CD14-positive monocyte (primary cell): ENCODE data around the gene RASD1. TPM values are rescaled to one million over a fixed set of nuclear protein-coding genes. Genes with fewer than 3 reads are reported as not detected.

Experiments
- DNase-seq, 3 donors: peaks; one replicate each; pipeline ENCODE4 v3.0.0-alpha.2; 2011 to 2022
- H2AFZ ChIP-seq: 2 replicates; pipeline ENCODE4 v1.6.0; 2012; ENCODE audit warnings: mild to moderate bottlenecking, low read depth, low read length, inconsistent platforms; ENCODE audit not compliant: insufficient read depth, poor library complexity, severe bottlenecking
- H3K27ac ChIP-seq, 2 donors: 1 replicate in 1 of 2; 2 replicates in 1 of 2; pipeline ENCODE4 v1.5.1; 2012 to 2013; ENCODE audit warnings: low read length in 2 of 2, control low read depth in 1 of 2, inconsistent platforms in 1 of 2, low read depth in 1 of 2, mild to moderate bottlenecking in 1 of 2
- H3K27me3 ChIP-seq, 2 donors: one replicate each; pipeline versions ENCODE4 v1.6.0 to v1.6.1; 2011 to 2013; ENCODE audit warnings: low read length in 2 of 2; ENCODE audit not compliant: control insufficient read depth in 2 of 2, insufficient read depth in 2 of 2
- H3K36me3 ChIP-seq, 2 donors: replicated peaks in 1 of 2; 1 replicate in 1 of 2; 2 replicates in 1 of 2; pipeline versions ENCODE4 v1.5.1 to v1.6.1; 2012 to 2013; ENCODE audit warnings: low read length in 2 of 2, control low read depth in 1 of 2, inconsistent platforms in 1 of 2, mild to moderate bottlenecking in 1 of 2; ENCODE audit not compliant: insufficient read depth in 2 of 2, control insufficient read depth in 1 of 2
- H3K4me1 ChIP-seq, 2 donors: 1 replicate in 1 of 2; 2 replicates in 1 of 2; pipeline versions ENCODE4 v1.5.1 to v1.6.1; 2012 to 2013; ENCODE audit warnings: low read length in 2 of 2, control low read depth in 1 of 2, inconsistent platforms in 1 of 2, mild to moderate bottlenecking in 1 of 2, moderate library complexity in 1 of 2; ENCODE audit not compliant: insufficient read depth in 2 of 2, control insufficient read depth in 1 of 2
- H3K4me2 ChIP-seq: replicated peaks from 2 replicates; pipeline ENCODE3; 2012; ENCODE audit warnings: low read length, moderate library complexity, mild to moderate bottlenecking; ENCODE audit not compliant: poor library complexity, severe bottlenecking; ENCODE audit errors: extremely low read depth
- H3K4me3 ChIP-seq, 3 experiments: fragments of 200-600 bp in 1 of 3; sonication (generic) in 1 of 3; replicated peaks in 1 of 3; 1 replicate in 2 of 3; 2 replicates in 1 of 3; pipeline ENCODE4 v1.5.1; 2011 to 2013; ENCODE audit warnings: low read length in 3 of 3, mild to moderate bottlenecking in 3 of 3, control low read depth in 2 of 3, low read depth in 2 of 3, inconsistent platforms in 1 of 3, moderate library complexity in 1 of 3
- H3K79me2 ChIP-seq: 2 replicates; pipeline ENCODE4 v1.6.0; 2012; ENCODE audit warnings: mild to moderate bottlenecking, control low read depth, inconsistent platforms, low read length, moderate library complexity; ENCODE audit not compliant: insufficient read depth
- H3K9ac ChIP-seq: 2 replicates; pipeline ENCODE4 v1.6.0; 2017; ENCODE audit warnings: low read length, mild to moderate bottlenecking; ENCODE audit not compliant: insufficient read depth, poor library complexity, severe bottlenecking
- H3K9me3 ChIP-seq, 2 donors: replicated peaks in 1 of 2; 1 replicate in 1 of 2; 2 replicates in 1 of 2; pipeline versions ENCODE4 v1.5.1 to v1.6.1; 2012 to 2013; ENCODE audit warnings: low read length in 2 of 2, control low read depth in 1 of 2; ENCODE audit not compliant: control insufficient read depth in 1 of 2, insufficient read depth in 1 of 2
- H4K20me1 ChIP-seq: 2 replicates; pipeline ENCODE4 v1.6.0; 2012; ENCODE audit warnings: mild to moderate bottlenecking, low read length, control low read depth, moderate library complexity; ENCODE audit not compliant: insufficient read depth
- H3K27ac Mint-ChIP-seq, 7 donors: one replicate each; pipeline ENCODE4 v1.8.0; 2020; ENCODE audit warnings: mild to moderate bottlenecking in 7 of 7, mixed read lengths in 7 of 7, moderate library complexity in 6 of 7, inconsistent platforms in 2 of 7
- H3K27me3 Mint-ChIP-seq, 3 donors: one replicate each; pipeline ENCODE4 v1.8.0; 2021 to 2022; ENCODE audit warnings: low read depth in 3 of 3, mild to moderate bottlenecking in 3 of 3, mixed read lengths in 3 of 3, moderate library complexity in 3 of 3, inconsistent platforms in 1 of 3
- H3K36me3 Mint-ChIP-seq, 2 donors: one replicate each; pipeline ENCODE4 v1.8.0; 2020; ENCODE audit warnings: mixed read lengths in 2 of 2, inconsistent platforms in 1 of 2, mild to moderate bottlenecking in 1 of 2
- H3K4me1 Mint-ChIP-seq: one replicate; pipeline ENCODE4 v1.8.0; 2020; ENCODE audit warnings: mild to moderate bottlenecking, mixed read lengths
- H3K4me3 Mint-ChIP-seq, 2 donors: one replicate each; pipeline ENCODE4 v1.8.0; 2020; ENCODE audit warnings: mild to moderate bottlenecking in 2 of 2, mixed read lengths in 2 of 2, moderate library complexity in 1 of 2
- H3K9me3 Mint-ChIP-seq, 7 donors: one replicate each; pipeline ENCODE4 v1.8.0; 2020 to 2022; ENCODE audit warnings: mixed read lengths in 7 of 7, mild to moderate bottlenecking in 6 of 7, moderate library complexity in 6 of 7, inconsistent platforms in 2 of 7
- WGBS: methylation state at CpG from one replicate; pipeline ENCODE4 v1.1.5; 2013; ENCODE audit warnings: missing lambda C conversion rate; ENCODE audit not compliant: insufficient coverage; 5-methylcytosine and 5-hydroxymethylcytosine counted together
- intact Hi-C, 2 donors: fragments of 100-400 bp; cut with micrococcal nuclease; formaldehyde crosslinking; loops; one replicate each; pipeline versions ENCODE4 v1.15.0 to v1.15.1; 2023
- polyA plus RNA-seq, 3 donors: library from polyadenylated mRNA; depleted of rRNA in 1 of 3; unstranded in 2 of 3; stranded (reverse) in 1 of 3; fragments of 300-500 nt in 2 of 3; fragments of >200 nt in 1 of 3; fragmentation: Illumina TruSeq in 2 of 3; gene quantifications; 1 replicate in 2 of 3; 2 replicates in 1 of 3; pipeline ENCODE4 v1.2.3, GENCODE V29; 2012 to 2021
- TF ChIP-seq, protein P1 (sequence below): fragments of 200-600 bp; IDR thresholded peaks from one replicate; pipeline ENCODE4 v1.8.0; 2022; ENCODE audit warnings: antibody characterized with exemption, mild to moderate bottlenecking

The RASD1 gene
- polyA plus RNA-seq, 3 donors, result 0.88 to 12.4 (median 1.3) TPM

GRCh38 chr17:17538417-17539391 lies 42.5 kb upstream of the RASD1 start:
- H3K4me1 Mint-ChIP-seq, result peaks cover 5% of the 10 kb centered on the region
- no peak for DNase-seq
- H3K9me3 Mint-ChIP-seq, result no peaks in the 10 kb centered on the region
- WGBS, result 91% methylated on average over 6 of the region's 10 CpGs
- Histone ChIP-seq H3K27me3 (no peaks in the 10 kb centered on the region), H3K9me3 (no peaks in the 10 kb centered on the region), H3K79me2 (no peaks in the 10 kb centered on the region), H3K4me1 (peaks cover 0 to 8% of the 10 kb centered on the region in 2 donors), H2AFZ (no peak overlapping the region), H3K9ac (no peak overlapping the region), H4K20me1 (no peaks in the 10 kb centered on the region), H3K27ac (no peak overlapping the region), H3K4me2 (no peak overlapping the region), H3K36me3 (no peaks in the 10 kb centered on the region), H3K4me3 (no peak overlapping the region)
- intact Hi-C loops, result no loop called here
- H3K4me3 Mint-ChIP-seq, result no peak overlapping the region
- peaks cover 0 to 1% of the 10 kb centered on the region in 2 donors for H3K36me3 Mint-ChIP-seq
- peaks cover 0 to 1% (median 0%) of the 10 kb centered on the region in 3 donors for H3K27me3 Mint-ChIP-seq
- H3K27ac Mint-ChIP-seq, result peak overlapping the region in 1 of 7 donors; percentile 30
- TF ChIP-seq, protein P1, sequence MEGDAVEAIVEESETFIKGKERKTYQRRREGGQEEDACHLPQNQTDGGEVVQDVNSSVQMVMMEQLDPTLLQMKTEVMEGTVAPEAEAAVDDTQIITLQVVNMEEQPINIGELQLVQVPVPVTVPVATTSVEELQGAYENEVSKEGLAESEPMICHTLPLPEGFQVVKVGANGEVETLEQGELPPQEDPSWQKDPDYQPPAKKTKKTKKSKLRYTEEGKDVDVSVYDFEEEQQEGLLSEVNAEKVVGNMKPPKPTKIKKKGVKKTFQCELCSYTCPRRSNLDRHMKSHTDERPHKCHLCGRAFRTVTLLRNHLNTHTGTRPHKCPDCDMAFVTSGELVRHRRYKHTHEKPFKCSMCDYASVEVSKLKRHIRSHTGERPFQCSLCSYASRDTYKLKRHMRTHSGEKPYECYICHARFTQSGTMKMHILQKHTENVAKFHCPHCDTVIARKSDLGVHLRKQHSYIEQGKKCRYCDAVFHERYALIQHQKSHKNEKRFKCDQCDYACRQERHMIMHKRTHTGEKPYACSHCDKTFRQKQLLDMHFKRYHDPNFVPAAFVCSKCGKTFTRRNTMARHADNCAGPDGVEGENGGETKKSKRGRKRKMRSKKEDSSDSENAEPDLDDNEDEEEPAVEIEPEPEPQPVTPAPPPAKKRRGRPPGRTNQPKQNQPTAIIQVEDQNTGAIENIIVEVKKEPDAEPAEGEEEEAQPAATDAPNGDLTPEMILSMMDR, result no peak

DNA sequence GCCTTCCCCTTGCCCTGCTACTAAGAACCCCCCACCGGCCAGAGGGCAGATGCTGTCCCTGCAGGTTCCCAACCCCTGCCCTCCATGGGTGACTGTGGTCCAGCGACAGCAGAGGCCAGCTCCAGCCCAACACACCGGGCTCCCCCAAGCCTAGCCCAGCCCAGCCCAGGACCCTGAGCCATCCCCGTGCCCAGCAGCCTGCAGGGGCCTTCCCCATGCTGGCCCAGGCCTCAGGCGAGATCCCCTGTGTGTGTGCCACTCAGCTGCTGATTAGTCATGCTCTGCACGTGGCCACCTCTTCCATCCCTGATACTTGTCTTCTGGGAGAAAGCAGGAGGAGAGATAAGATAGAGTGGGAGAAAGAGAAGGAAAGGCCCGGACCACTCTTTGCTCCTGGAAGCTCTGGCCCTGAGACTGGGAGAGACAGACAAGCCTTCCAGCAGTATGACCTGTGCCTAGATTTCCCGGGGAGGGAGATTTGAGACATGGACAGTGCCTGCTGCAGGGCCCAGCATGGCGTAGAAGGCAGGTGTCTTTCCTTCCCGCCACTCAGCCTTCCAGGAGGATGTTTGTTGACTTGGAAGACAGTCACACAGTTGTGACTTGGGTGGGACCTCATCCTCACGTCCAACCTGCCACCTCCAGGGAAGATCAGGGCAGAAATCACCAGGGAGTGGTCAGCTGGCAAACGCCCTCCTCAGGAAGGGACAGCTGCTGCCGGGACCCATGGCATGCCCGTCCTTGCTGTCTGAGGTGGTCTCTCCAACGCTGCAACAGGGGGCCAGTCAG lies 41.3 kb upstream of the RASD1 start:
- no peak for DNase-seq
- no peak overlapping the region for H3K4me3 ChIP-seq
- H3K79me2 ChIP-seq, result no peaks in the 10 kb centered on the region
- Mint-ChIP-seq H3K27ac (peak overlapping the region in 2 of 7 donors; percentile 10 to 31), H3K27me3 (peaks cover 0 to 1% (median 0%) of the 10 kb centered on the region in 3 donors), H3K36me3 (peaks cover 0 to 1% of the 10 kb centered on the region in 2 donors), H3K4me3 (no peak overlapping the region), H3K4me1 (peaks cover 9% of the 10 kb centered on the region), H3K9me3 (no peaks in the 10 kb centered on the region)
- H4K20me1 ChIP-seq, result no peaks in the 10 kb centered on the region
- H3K9me3 ChIP-seq, result no peaks in the 10 kb centered on the region
- H3K4me2 ChIP-seq, result no peak overlapping the region
- intact Hi-C loops, result no loop called here
- TF ChIP-seq, protein P1, result no peak
- no peak overlapping the region for H3K9ac ChIP-seq
- WGBS, result 98% methylated on average over 14 of the region's 15 CpGs
- H3K27me3 ChIP-seq, result no peaks in the 10 kb centered on the region
- no peak overlapping the region for H3K27ac ChIP-seq
- H2AFZ ChIP-seq, result no peak overlapping the region
- H3K36me3 ChIP-seq, result no peaks in the 10 kb centered on the region
- H3K4me1 ChIP-seq, result peaks cover 0 to 8% of the 10 kb centered on the region in 2 donors
